Trophoblast cell (in vitro differentiated cells and primary cell): ENCODE results near the gene PERM1.

Experiments
- DNase-seq, 2 donors: peaks; one replicate each; pipeline ENCODE4 v3.0.0-alpha.2; 2016
- H2AFZ ChIP-seq: 2 replicates; pipeline ENCODE4 v1.6.1; 2013; ENCODE audit warnings: low read length, moderate library complexity, mild to moderate bottlenecking; ENCODE audit not compliant: insufficient read depth, poor library complexity
- H2AK5ac ChIP-seq: 2 replicates; pipeline ENCODE4 v1.6.1; 2013; ENCODE audit warnings: mild to moderate bottlenecking, low read length
- H2BK120ac ChIP-seq: 2 replicates; pipeline ENCODE4 v1.6.1; 2013; ENCODE audit warnings: low read length, mild to moderate bottlenecking, moderate library complexity; ENCODE audit not compliant: insufficient read depth, poor library complexity
- H2BK12ac ChIP-seq: 2 replicates; pipeline ENCODE4 v1.6.1; 2013; ENCODE audit warnings: mild to moderate bottlenecking, low read length, moderate library complexity
- H2BK5ac ChIP-seq: 2 replicates; pipeline ENCODE4 v1.6.1; 2013; ENCODE audit warnings: low read length, low read depth, moderate library complexity, mild to moderate bottlenecking; ENCODE audit not compliant: poor library complexity
- H3K14ac ChIP-seq: 2 replicates; pipeline ENCODE4 v1.6.1; 2013; ENCODE audit warnings: mild to moderate bottlenecking, low read length
- H3K18ac ChIP-seq: 2 replicates; pipeline ENCODE4 v1.6.1; 2013; ENCODE audit warnings: mild to moderate bottlenecking, low read length
- H3K23ac ChIP-seq: 2 replicates; pipeline ENCODE4 v1.6.1; 2013; ENCODE audit warnings: low read length
- H3K27ac ChIP-seq: 2 replicates; pipeline ENCODE4 v1.5.1; 2013; ENCODE audit warnings: low read depth, mild to moderate bottlenecking, inconsistent platforms, low read length, moderate library complexity
- H3K27me3 ChIP-seq: 2 replicates; pipeline ENCODE4 v1.6.1; 2013; ENCODE audit warnings: inconsistent platforms, mild to moderate bottlenecking, low read length, moderate library complexity; ENCODE audit not compliant: insufficient read depth
- H3K36me3 ChIP-seq, 2 experiments: 1 replicate in 1 of 2; 2 replicates in 1 of 2; pipeline ENCODE4 v1.6.1; 2013; ENCODE audit warnings: low read length in 2 of 2, mild to moderate bottlenecking in 2 of 2, moderate library complexity in 1 of 2; ENCODE audit not compliant: insufficient read depth in 2 of 2, control insufficient read depth in 1 of 2
- H3K4ac ChIP-seq: 2 replicates; pipeline ENCODE4 v1.6.1; 2013; ENCODE audit warnings: low read depth, mild to moderate bottlenecking, low read length, moderate library complexity
- H3K4me1 ChIP-seq, 2 experiments: 1 replicate in 1 of 2; 2 replicates in 1 of 2; pipeline ENCODE4 v1.6.1; 2013; ENCODE audit warnings: low read length in 2 of 2, mild to moderate bottlenecking in 2 of 2, moderate library complexity in 1 of 2; ENCODE audit not compliant: insufficient read depth in 2 of 2, control insufficient read depth in 1 of 2
- H3K4me2 ChIP-seq: 2 replicates; pipeline ENCODE4 v1.6.1; 2013; ENCODE audit warnings: inconsistent platforms, mild to moderate bottlenecking, low read length, moderate library complexity
- H3K4me3 ChIP-seq: 2 replicates; pipeline ENCODE4 v1.5.1; 2013; ENCODE audit warnings: mild to moderate bottlenecking, low read depth, low read length, inconsistent platforms
- H3K79me1 ChIP-seq: one replicate; pipeline ENCODE4 v1.6.1; 2013; ENCODE audit warnings: low read length
- H3K79me2 ChIP-seq: 2 replicates; pipeline ENCODE4 v1.6.1; 2013; ENCODE audit warnings: low read length, mild to moderate bottlenecking; ENCODE audit not compliant: control insufficient read depth, insufficient read depth, poor library complexity
- H3K9ac ChIP-seq: 2 replicates; pipeline ENCODE4 v1.6.1; 2013; ENCODE audit warnings: mild to moderate bottlenecking, low read length
- H3K9me3 ChIP-seq: 2 replicates; pipeline ENCODE4 v1.6.1; 2013; ENCODE audit warnings: low read depth, mild to moderate bottlenecking, control low read depth, inconsistent platforms, low read length; ENCODE audit not compliant: insufficient read depth
- H4K12ac ChIP-seq: 2 replicates; pipeline ENCODE4 v1.6.1; 2013; ENCODE audit warnings: low read depth, mild to moderate bottlenecking, low read length, moderate library complexity
- H4K8ac ChIP-seq: 2 replicates; pipeline ENCODE4 v1.6.1; 2013; ENCODE audit warnings: low read depth, mild to moderate bottlenecking, low read length, moderate library complexity
- H4K91ac ChIP-seq: one replicate; pipeline ENCODE4 v1.6.1; 2013; ENCODE audit warnings: low read depth, mild to moderate bottlenecking, low read length, moderate library complexity
- WGBS: extraction: QIAGEN DNeasy Blood & Tissue Kit; methylation state at CpG from one replicate; pipeline ENCODE4 v1.1.7; 2013; ENCODE audit warnings: missing lambda C conversion rate; ENCODE audit not compliant: insufficient read length, insufficient coverage; ENCODE audit errors: extremely low coverage; 5-methylcytosine and 5-hydroxymethylcytosine counted together

The PERM1 gene

GRCh38 chr1:936348-937264 lies 45.3 kb downstream of the PERM1 start:
- no peak overlapping the region for H3K4ac ChIP-seq
- H4K91ac ChIP-seq: no peak overlapping the region
- H3K9ac ChIP-seq: no peak overlapping the region
- H2AK5ac ChIP-seq: no peak overlapping the region
- no peak overlapping the region for H3K23ac ChIP-seq
- peaks cover 29 to 35% of the 10 kb centered on the region in 2 experiments for H3K4me1 ChIP-seq
- no peak overlapping the region for H3K14ac ChIP-seq
- H3K27me3 ChIP-seq: peaks cover 11% of the 10 kb centered on the region
- H2BK5ac ChIP-seq: no peak overlapping the region
- peaks cover 4% of the 10 kb centered on the region for H3K79me2 ChIP-seq
- no peak overlapping the region for H3K27ac ChIP-seq
- H3K4me2 ChIP-seq: no peak overlapping the region
- no peak overlapping the region for H4K8ac ChIP-seq
- no peak overlapping the region for H3K18ac ChIP-seq
- peaks cover 5% of the 10 kb centered on the region for H3K9me3 ChIP-seq
- no CpG with 5 or more reads among the region's 45 CpGs for WGBS
- H4K12ac ChIP-seq: no peak overlapping the region
- peaks cover 0 to 3% of the 10 kb centered on the region in 2 experiments for H3K36me3 ChIP-seq
- no peak overlapping the region for H3K4me3 ChIP-seq
- peaks cover 17% of the 10 kb centered on the region for H3K79me1 ChIP-seq
- no peak for DNase-seq
- H2BK12ac ChIP-seq: no peak overlapping the region
- H2AFZ ChIP-seq: no peak overlapping the region
- H2BK120ac ChIP-seq: no peak overlapping the region

GRCh38 chr1:935751-936231 lies 46.1 kb downstream of the PERM1 start:
- Histone ChIP-seq H2AFZ (no peak overlapping the region), H3K4me1 (peaks cover 22 to 29% of the 10 kb centered on the region in 2 experiments), H4K91ac (no peak overlapping the region), H4K8ac (no peak overlapping the region), H3K23ac (no peak overlapping the region), H3K18ac (no peak overlapping the region), H2BK120ac (no peak overlapping the region), H3K27ac (no peak overlapping the region), H3K36me3 (peaks cover under 1 to 3% of the 10 kb centered on the region in 2 experiments), H3K4me2 (no peak overlapping the region), H3K9me3 (peaks cover 5% of the 10 kb centered on the region), H2AK5ac (no peak overlapping the region), H3K9ac (no peak overlapping the region), H3K27me3 (peaks cover 11% of the 10 kb centered on the region), H2BK12ac (no peak overlapping the region), H3K14ac (no peak overlapping the region), H2BK5ac (no peak overlapping the region), H3K79me1 (peaks cover 11% of the 10 kb centered on the region), H3K79me2 (peaks cover 4% of the 10 kb centered on the region), H3K4me3 (no peak overlapping the region), H3K4ac (no peak overlapping the region), H4K12ac (no peak overlapping the region)
- DNase-seq: no peak
- WGBS: no CpG with 5 or more reads among the region's 30 CpGs

GRCh38 chr1:934991-935750 lies 46.7 kb downstream of the PERM1 start:
- no peak overlapping the region for H3K14ac ChIP-seq
- no peak overlapping the region for H4K12ac ChIP-seq
- H4K8ac ChIP-seq: no peak overlapping the region
- no peak overlapping the region for H3K27ac ChIP-seq
- H3K4me3 ChIP-seq: no peak overlapping the region
- H3K27me3 ChIP-seq: peaks cover 8% of the 10 kb centered on the region
- no peak overlapping the region for H2AK5ac ChIP-seq
- H3K79me1 ChIP-seq: peaks cover 6% of the 10 kb centered on the region
- H3K36me3 ChIP-seq: peaks cover 4 to 6% of the 10 kb centered on the region in 2 experiments
- no peak overlapping the region for H3K4ac ChIP-seq
- peaks cover 17 to 23% of the 10 kb centered on the region in 2 experiments for H3K4me1 ChIP-seq
- no peak overlapping the region for H4K91ac ChIP-seq
- peak overlapping the region; percentile 5 for H3K23ac ChIP-seq
- H3K4me2 ChIP-seq: no peak overlapping the region
- H3K9ac ChIP-seq: no peak overlapping the region
- H2BK5ac ChIP-seq: no peak overlapping the region
- H3K9me3 ChIP-seq: peaks cover 5% of the 10 kb centered on the region
- H3K18ac ChIP-seq: no peak overlapping the region
- no peak overlapping the region for H2AFZ ChIP-seq
- DNase-seq: no peak
- peaks cover 2% of the 10 kb centered on the region for H3K79me2 ChIP-seq
- no CpG with 5 or more reads among the region's 37 CpGs for WGBS
- no peak overlapping the region for H2BK12ac ChIP-seq
- no peak overlapping the region for H2BK120ac ChIP-seq

GRCh38 chr1:933603-933940 lies 48.3 kb downstream of the PERM1 start:
- H3K4ac ChIP-seq: no peak overlapping the region
- peaks cover 5% of the 10 kb centered on the region for H3K9me3 ChIP-seq
- whole genome bisulfite sequencing: no CpG with 5 or more reads among the region's 10 CpGs
- no peaks in the 10 kb centered on the region for H3K79me2 ChIP-seq
- no peak overlapping the region for H4K12ac ChIP-seq
- H3K4me3 ChIP-seq: no peak overlapping the region
- H2BK5ac ChIP-seq: no peak overlapping the region
- H3K4me1 ChIP-seq: peaks cover 5 to 9% of the 10 kb centered on the region in 2 experiments
- no peak overlapping the region for H4K8ac ChIP-seq
- peaks cover 3 to 8% of the 10 kb centered on the region in 2 experiments for H3K36me3 ChIP-seq
- no peaks in the 10 kb centered on the region for H3K79me1 ChIP-seq
- no peak overlapping the region for H4K91ac ChIP-seq
- H2BK12ac ChIP-seq: no peak overlapping the region
- H2AFZ ChIP-seq: no peak overlapping the region
- H3K9ac ChIP-seq: no peak overlapping the region
- no peak overlapping the region for H3K14ac ChIP-seq
- no peak overlapping the region for H3K27ac ChIP-seq
- H3K18ac ChIP-seq: no peak overlapping the region
- no peak overlapping the region for H2BK120ac ChIP-seq
- no peak overlapping the region for H2AK5ac ChIP-seq
- H3K27me3 ChIP-seq: peaks cover 8% of the 10 kb centered on the region
- DNase-seq: no peak
- no peak overlapping the region for H3K4me2 ChIP-seq
- no peak overlapping the region for H3K23ac ChIP-seq
